ENCODE measurements around the gene TRIP11.

TRIP11 gene

GRCh38 chr14:92026548-92027190 lies 13.2 kb downstream of the TRIP11 start:
- Mint-ChIP-seq H3K9me3 (no peaks in the 10 kb centered on the region), H3K4me3 (peak overlapping the region; percentile 42), H3K4me1 (peaks cover 25% of the 10 kb centered on the region), H3K36me3 (peaks cover 5% of the 10 kb centered on the region), H3K27me3 (no peaks in the 10 kb centered on the region), H3K27ac (peak overlapping the region; percentile 82)

GRCh38 chr14:92022036-92022435 lies 17.8 kb downstream of the TRIP11 start:
- Mint-ChIP-seq H3K27me3 (no peaks in the 10 kb centered on the region), H3K27ac (no peak overlapping the region), H3K4me3 (no peak overlapping the region), H3K36me3 (peaks cover 6% of the 10 kb centered on the region), H3K4me1 (peaks cover 16% of the 10 kb centered on the region), H3K9me3 (no peaks in the 10 kb centered on the region)

GRCh38 chr14:92021523-92021922 lies 18.3 kb downstream of the TRIP11 start:
- no peak overlapping the region for H3K27ac Mint-ChIP-seq

GRCh38 chr14:92014040-92014439 lies 25.8 kb downstream of the TRIP11 start:
- Mint-ChIP-seq H3K27me3 (no peaks in the 10 kb centered on the region), H3K4me3 (no peak overlapping the region), H3K4me1 (peaks cover 23% of the 10 kb centered on the region), H3K9me3 (no peaks in the 10 kb centered on the region), H3K36me3 (peaks cover 20% of the 10 kb centered on the region), H3K27ac (no peak overlapping the region)

More at GRCh38 chr14:92021523-92021922, 18.3 kb downstream of the TRIP11 start:
- Mint-ChIP-seq H3K4me3 (no peak overlapping the region), H3K36me3 (peaks cover 6% of the 10 kb centered on the region), H3K4me1 (peaks cover 14% of the 10 kb centered on the region), H3K27me3 (no peaks in the 10 kb centered on the region), H3K9me3 (no peaks in the 10 kb centered on the region)

DNA sequence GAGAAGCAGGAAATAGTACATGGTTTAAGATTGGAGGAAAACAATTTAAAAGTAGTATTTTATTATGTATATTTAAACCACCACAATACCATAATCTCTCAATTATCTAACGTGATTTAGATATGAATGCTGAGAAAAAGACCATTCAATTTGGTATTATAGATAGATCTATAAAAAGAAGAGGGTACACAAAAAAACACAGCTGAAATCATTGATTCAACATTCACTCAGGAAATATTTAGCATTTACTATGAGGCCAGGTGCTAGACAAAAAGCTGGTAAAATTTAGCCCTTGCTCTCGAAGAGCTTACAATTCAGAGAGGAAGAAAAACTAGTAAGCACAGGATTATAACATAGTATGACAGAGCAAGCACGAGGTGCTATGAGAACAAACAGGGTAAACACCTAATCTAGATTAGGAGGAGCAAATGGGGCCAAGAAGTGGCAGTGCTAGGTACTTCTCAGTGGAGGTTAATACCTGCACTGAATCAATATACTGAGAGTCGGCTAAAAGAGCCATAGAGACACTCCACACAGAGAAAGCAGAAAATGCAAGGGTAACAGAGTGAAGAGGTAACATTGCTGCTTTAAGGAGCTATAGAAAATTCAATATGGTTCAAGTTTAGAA lies 27.6 kb downstream of the TRIP11 start:
- Mint-ChIP-seq H3K4me1 (peaks cover 26% of the 10 kb centered on the region), H3K9me3 (no peaks in the 10 kb centered on the region), H3K27ac (peak overlapping the region; percentile 25), H3K36me3 (peaks cover 28% of the 10 kb centered on the region), H3K27me3 (no peaks in the 10 kb centered on the region), H3K4me3 (no peak overlapping the region)

DNA sequence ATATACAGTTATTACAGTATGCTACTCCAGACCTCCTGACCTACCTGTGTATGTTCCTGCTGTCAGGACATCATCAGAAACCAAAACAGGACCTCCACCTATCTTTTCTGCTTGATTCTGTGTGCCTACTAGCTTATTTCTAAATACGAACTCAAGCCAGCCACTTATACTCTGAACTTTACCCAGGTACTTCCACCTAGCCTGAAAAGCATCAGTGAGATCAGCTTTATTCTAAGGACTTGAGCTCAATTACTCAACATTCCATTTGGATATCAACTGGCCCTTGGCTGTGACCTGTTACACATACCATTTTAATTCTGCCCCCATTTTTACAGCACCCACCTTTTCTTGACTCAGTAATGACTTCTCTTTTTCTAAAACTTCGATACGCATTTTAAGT lies 29.2 kb downstream of the TRIP11 start:
- no peaks in the 10 kb centered on the region for H3K27me3 Mint-ChIP-seq
- no peaks in the 10 kb centered on the region for H3K9me3 Mint-ChIP-seq
- no peak overlapping the region for H3K4me3 Mint-ChIP-seq
- H3K4me1 Mint-ChIP-seq: peaks cover 28% of the 10 kb centered on the region
- H3K27ac Mint-ChIP-seq: peak overlapping the region; percentile 70
- H3K36me3 Mint-ChIP-seq: peaks cover 23% of the 10 kb centered on the region

DNA sequence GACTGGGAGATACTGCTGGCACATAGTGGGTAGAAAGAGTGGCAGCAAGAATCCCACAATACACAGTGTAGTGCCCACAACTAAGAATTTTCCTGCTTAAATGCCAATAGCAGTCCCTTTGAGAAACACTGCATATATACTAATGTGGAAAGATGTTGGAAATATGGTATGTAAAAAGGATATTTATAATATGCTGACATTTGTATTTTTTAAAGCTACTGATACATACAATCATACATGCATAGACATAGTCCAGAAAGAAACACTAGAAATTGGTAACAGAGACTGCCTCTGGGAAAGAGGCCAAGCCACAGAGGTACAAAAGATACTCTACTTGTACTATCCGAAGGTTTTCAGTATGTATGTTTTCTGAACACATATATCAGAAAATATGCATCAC lies 30.3 kb downstream of the TRIP11 start:
- Mint-ChIP-seq H3K27ac (no peak overlapping the region), H3K9me3 (no peaks in the 10 kb centered on the region), H3K27me3 (no peaks in the 10 kb centered on the region), H3K36me3 (peaks cover 31% of the 10 kb centered on the region), H3K4me3 (no peak overlapping the region), H3K4me1 (peaks cover 38% of the 10 kb centered on the region)

GRCh38 chr14:92005019-92005418 lies 34.8 kb downstream of the TRIP11 start:
- H3K27ac Mint-ChIP-seq: peak overlapping the region; percentile 94
- peak overlapping the region; percentile 83 for H3K4me3 Mint-ChIP-seq
- no peaks in the 10 kb centered on the region for H3K9me3 Mint-ChIP-seq
- peaks cover 23% of the 10 kb centered on the region for H3K36me3 Mint-ChIP-seq
- H3K27me3 Mint-ChIP-seq: no peaks in the 10 kb centered on the region
- peaks cover 56% of the 10 kb centered on the region for H3K4me1 Mint-ChIP-seq

- peak overlapping the region; percentile 94 for H3K27ac Mint-ChIP-seq
- H3K27me3 Mint-ChIP-seq: no peaks in the 10 kb centered on the region
- H3K36me3 Mint-ChIP-seq: peaks cover 27% of the 10 kb centered on the region
- no peaks in the 10 kb centered on the region for H3K9me3 Mint-ChIP-seq
- H3K4me1 Mint-ChIP-seq: peaks cover 66% of the 10 kb centered on the region
- peak overlapping the region; percentile 83 for H3K4me3 Mint-ChIP-seq
These were observed 35.8 kb downstream of the TRIP11 start for GRCh38 chr14:92004062-92004461.

DNA sequence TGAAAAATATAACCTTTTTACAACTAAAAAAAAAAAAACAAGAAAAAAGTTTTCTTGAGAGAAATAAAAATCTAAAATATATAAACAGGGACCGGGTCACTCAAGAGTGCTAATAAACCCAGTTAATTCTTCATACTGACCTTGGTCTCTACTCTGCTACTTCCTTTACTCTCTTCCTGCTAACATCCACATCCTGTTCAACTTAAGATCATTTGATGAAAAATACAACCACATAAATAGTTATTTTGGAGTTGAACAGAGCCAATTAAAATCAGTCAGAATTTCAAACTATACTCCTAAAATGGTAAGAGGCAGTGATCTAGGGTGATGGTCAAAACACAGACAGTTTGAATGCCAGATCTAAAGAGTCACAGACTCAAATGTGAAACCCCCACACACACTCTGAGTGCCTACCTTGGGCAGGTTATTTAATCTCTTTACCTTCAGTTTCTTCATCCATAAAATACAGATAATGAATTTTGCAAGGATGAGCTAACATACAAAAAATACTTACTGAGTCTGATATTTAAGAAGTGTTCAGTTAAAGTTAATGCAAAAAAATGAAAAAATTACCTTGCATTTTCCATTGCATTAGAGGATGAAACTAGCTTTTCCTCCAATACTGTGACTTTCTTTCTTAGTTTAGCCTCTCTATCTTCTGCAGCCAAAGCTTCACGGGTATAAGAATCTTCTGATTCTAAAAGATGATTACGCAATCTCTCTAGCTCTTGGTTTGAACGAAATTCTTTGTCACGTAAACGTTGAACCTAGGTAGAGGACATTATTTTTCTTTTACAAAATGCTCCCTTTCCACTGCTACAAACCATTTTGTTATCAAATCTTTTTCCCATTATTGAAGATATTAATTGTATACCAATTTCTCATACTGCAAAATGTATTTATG lies 40.9 kb downstream of the TRIP11 start:
- H3K4me3 Mint-ChIP-seq: peak overlapping the region; percentile 60
- no peaks in the 10 kb centered on the region for H3K9me3 Mint-ChIP-seq
- H3K27ac Mint-ChIP-seq: peak overlapping the region; percentile 91
- H3K36me3 Mint-ChIP-seq: peaks cover 17% of the 10 kb centered on the region
- no peaks in the 10 kb centered on the region for H3K27me3 Mint-ChIP-seq
- H3K4me1 Mint-ChIP-seq: peaks cover 68% of the 10 kb centered on the region

DNA sequence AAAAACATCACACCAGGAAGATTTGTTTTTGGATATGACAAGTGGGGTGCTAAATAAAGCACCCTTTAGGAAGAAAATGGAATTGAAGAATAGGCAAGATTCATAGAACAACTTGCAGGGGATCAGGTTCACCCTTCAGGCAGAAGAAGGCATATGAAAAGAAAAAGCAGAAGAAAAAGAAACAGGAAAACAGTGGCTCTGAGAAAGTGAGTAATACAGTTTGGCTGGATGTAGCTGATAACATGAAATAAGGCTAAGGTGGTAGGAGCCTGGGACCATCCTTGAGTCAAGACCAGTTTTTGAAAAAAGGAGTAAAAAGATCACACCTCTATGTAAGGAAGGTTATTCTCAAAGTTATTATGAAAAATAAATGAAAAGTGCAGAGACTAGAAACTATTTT lies 42.4 kb downstream of the TRIP11 start:
- peak overlapping the region; percentile 4 for H3K4me3 Mint-ChIP-seq
- peak overlapping the region; percentile 63 for H3K27ac Mint-ChIP-seq
- no peaks in the 10 kb centered on the region for H3K27me3 Mint-ChIP-seq

DNA sequence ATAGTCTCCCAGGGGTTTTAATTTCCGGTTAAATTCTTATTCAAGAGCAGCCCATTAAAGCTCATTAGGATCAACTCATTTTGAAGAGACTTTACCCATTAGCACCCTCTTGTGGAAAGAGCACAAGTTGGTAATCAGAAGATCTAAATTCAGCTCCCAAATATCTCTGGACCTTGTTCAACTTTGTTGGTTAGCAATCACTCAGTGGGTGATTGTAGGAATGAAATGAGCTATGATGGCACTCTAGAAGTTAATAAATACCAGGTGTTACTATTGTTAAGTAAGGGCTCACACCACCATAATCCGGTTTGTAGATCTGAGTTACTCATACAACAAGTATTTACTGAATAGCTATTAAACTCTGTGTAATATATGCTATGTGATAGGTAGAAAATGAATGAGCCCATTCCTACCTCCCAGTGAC lies 42.9 kb downstream of the TRIP11 start:
- no peaks in the 10 kb centered on the region for H3K27me3 Mint-ChIP-seq
- H3K4me1 Mint-ChIP-seq: peaks cover 50% of the 10 kb centered on the region
- H3K9me3 Mint-ChIP-seq: no peaks in the 10 kb centered on the region
- peak overlapping the region; percentile 63 for H3K27ac Mint-ChIP-seq
- H3K4me3 Mint-ChIP-seq: peak overlapping the region; percentile 4
- H3K36me3 Mint-ChIP-seq: peaks cover 22% of the 10 kb centered on the region

More for the DNA sequence above, 42.4 kb downstream of the TRIP11 start:
- H3K9me3 Mint-ChIP-seq: no peaks in the 10 kb centered on the region
- H3K4me1 Mint-ChIP-seq: peaks cover 54% of the 10 kb centered on the region
- H3K36me3 Mint-ChIP-seq: peaks cover 20% of the 10 kb centered on the region

- H3K9me3 Mint-ChIP-seq: no peaks in the 10 kb centered on the region
- no peak overlapping the region for H3K4me3 Mint-ChIP-seq
- peaks cover 43% of the 10 kb centered on the region for H3K36me3 Mint-ChIP-seq
- H3K4me1 Mint-ChIP-seq: peaks cover 11% of the 10 kb centered on the region
- H3K27me3 Mint-ChIP-seq: no peaks in the 10 kb centered on the region
- no peak overlapping the region for H3K27ac Mint-ChIP-seq
These were observed 52.7 kb downstream of the TRIP11 start for GRCh38 chr14:91987192-91987591.

DNA sequence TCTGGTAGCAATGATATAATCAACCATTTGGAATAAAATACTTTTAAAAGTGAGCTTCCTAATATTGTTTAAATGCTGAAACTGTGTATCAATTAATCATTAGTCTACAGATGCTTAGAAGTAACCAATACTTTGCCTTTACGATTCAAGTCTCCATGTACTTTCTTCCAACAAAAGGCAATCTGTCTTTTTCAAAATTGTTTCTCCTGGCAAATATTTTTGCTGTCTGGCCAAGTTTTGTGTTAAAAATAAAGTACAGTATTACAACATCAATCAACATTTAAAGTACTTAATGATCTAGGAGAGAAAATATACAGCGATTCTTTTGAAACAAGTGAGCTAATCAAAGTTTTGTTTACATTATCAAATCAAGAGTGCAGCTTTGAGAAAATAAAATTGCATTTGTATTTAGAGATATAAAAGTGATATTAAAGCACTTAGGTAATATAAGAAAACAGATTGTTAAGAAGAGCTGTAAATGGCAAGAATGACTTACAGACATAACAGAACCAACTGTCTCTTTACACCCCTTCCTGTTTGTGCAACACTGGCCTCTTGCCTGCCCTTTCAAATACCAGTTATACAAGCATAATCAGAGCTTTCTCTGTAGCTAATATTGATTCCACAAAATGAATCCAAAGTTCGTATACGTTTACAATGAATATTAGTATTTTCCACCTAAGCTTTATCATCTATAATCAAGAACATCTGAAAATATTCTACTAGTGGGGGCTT lies 54.2 kb downstream of the TRIP11 start:
- H3K4me1 Mint-ChIP-seq: peaks cover 11% of the 10 kb centered on the region
- no peaks in the 10 kb centered on the region for H3K9me3 Mint-ChIP-seq
- no peak overlapping the region for H3K4me3 Mint-ChIP-seq
- no peak overlapping the region for H3K27ac Mint-ChIP-seq
- peaks cover 41% of the 10 kb centered on the region for H3K36me3 Mint-ChIP-seq
- no peaks in the 10 kb centered on the region for H3K27me3 Mint-ChIP-seq

- Mint-ChIP-seq H3K4me1 (peaks cover 18% of the 10 kb centered on the region), H3K9me3 (no peaks in the 10 kb centered on the region), H3K27ac (no peak overlapping the region), H3K27me3 (no peaks in the 10 kb centered on the region), H3K4me3 (no peak overlapping the region), H3K36me3 (peaks cover 44% of the 10 kb centered on the region)
These were observed 54.9 kb downstream of the TRIP11 start for GRCh38 chr14:91985008-91985407.
